Measurements from ENCODE around the gene ADAP1.
"Not testable (repeated sequence)": the region's sequence is repeated elsewhere in the genome, so short reads cannot be mapped to it uniquely, and the experiment has no call there.

Gene ADAP1

GRCh38 chr7:925601-926000, 28.9 kb downstream of the ADAP1 start:
- no peaks in the 10 kb centered on the region for H3K4me1 ChIP-seq (ENCODE audit: control insufficient read depth, insufficient read depth, low read length)
- H3K4me3 ChIP-seq (ENCODE audit: low read depth, low read length), result no peak overlapping the region
- no peaks in the 10 kb centered on the region for H3K36me3 ChIP-seq (ENCODE audit: control insufficient read depth, insufficient read depth, low read length)
- no peaks in the 10 kb centered on the region for H3K9me3 ChIP-seq (ENCODE audit: control insufficient read depth, insufficient read depth, low read length)
- no peak overlapping the region for H3K9ac ChIP-seq (ENCODE audit: low read depth, low read length)
- no peaks in the 10 kb centered on the region for H3K27me3 ChIP-seq (ENCODE audit: control insufficient read depth, insufficient read depth, low read length)

DNA sequence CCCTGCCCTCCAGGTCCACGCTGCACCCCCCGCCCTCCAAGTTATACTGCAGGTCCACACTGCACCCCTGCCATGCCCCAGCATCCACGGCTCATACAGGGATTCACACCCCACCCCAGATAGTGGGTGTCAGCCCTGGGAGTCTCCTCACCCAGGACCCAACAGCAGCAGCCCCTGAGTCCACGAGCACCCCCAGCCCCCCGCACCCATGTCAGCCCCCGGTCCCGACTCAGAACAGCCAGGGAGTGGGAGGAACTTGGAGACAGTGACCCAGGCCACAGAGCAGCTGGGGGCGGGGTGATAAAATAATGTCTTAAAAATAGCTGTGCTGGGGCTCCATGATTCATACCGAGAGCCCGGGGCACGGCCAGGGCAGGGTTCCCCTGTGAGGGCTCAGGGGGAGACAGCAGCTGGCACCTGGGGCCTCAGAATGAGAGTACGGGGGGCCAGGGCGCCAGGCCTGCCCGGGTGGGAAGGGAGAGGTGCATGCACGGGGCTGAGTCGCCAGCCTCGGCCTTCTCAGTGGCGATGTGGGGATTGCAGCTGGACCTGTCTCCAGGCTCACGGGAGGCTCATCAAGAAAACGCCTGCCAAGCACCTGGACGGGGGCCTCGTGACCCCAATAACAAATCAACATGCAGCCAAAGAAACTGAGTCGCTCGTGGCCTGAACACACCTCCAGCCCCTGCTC, 29.8 kb downstream of the ADAP1 start:
- Histone ChIP-seq H3K4me1 (ENCODE audit: control insufficient read depth, insufficient read depth, low read length) (no peaks in the 10 kb centered on the region), H3K9ac (ENCODE audit: low read depth, low read length) (no peak overlapping the region), H3K4me3 (ENCODE audit: low read depth, low read length) (no peak overlapping the region), H3K36me3 (ENCODE audit: control insufficient read depth, insufficient read depth, low read length) (no peaks in the 10 kb centered on the region), H3K9me3 (ENCODE audit: control insufficient read depth, insufficient read depth, low read length) (no peaks in the 10 kb centered on the region), H3K27me3 (ENCODE audit: control insufficient read depth, insufficient read depth, low read length) (no peaks in the 10 kb centered on the region)

DNA sequence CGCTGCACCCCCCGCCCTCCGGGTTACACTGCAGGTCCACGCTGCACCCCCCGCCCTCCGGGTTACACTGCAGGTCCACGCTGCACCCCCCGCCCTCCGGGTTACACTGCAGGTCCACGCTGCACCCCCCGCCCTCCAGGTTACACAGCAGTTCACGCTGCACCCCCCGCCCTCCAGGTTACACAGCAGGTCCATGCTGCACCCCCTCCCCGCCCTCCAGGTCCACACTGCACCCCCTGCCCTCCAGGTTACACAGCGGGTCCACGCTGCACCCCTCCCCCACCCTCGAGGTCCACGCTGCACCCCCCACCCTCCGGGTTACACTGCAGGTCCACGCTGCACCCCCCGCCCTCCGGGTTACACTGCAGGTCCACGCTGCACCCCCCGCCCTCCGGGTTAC, 30.4 kb downstream of the ADAP1 start:
- not testable (repeated sequence) for H3K27me3 ChIP-seq (ENCODE audit: control insufficient read depth, insufficient read depth, low read length); H3K9ac ChIP-seq (ENCODE audit: low read depth, low read length); H3K9me3 ChIP-seq (ENCODE audit: control insufficient read depth, insufficient read depth, low read length)

DNA sequence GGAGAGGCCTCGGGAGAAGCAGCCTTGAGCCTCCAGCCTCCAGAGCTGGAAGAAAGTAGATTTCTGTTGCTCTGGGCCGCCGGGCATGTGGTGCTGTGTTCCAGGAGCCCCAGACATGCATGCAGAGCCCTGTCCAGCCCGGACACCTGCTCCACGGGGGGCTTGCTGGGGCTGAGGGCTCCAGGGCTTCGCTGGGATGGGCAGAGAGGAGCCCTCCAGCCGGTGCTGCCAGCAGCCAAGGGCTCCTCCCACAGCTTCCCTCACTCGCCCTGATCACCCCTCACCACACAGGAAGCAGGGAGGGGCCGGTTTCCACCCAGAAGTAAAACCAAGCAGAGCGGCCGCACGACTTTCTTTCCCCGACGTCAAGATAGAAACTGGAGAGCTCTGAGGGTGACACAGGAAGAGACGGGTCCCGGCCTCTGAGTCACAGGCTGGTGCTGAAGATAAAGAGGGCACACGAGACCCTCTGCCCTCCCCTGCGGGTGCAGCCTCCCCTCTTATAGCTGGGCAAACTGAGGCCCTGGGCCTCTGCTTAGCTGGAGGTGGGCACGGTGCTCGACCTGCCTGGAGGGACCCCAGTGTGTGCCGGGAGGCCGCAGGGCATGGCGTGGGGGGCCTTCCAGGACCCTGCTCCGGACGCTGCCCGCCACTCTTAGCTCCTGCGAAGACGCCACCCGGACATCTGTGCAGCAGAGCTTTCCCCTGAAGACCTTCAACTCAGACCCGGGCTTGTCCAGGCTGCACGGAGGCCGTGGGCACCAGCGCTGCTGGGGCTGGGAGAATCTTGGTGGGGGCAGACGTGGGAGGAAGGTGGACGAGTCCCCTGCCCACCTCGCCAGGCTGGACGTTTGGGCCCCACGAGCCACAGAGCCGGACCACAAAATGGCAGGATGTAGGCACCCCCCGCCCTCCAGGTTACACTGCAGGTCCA, 31.1 kb downstream of the ADAP1 start:
- no peaks in the 10 kb centered on the region for H3K27me3 ChIP-seq (ENCODE audit: control insufficient read depth, insufficient read depth, low read length)
- no peaks in the 10 kb centered on the region for H3K9me3 ChIP-seq (ENCODE audit: control insufficient read depth, insufficient read depth, low read length)
- H3K9ac ChIP-seq (ENCODE audit: low read depth, low read length), result no peak overlapping the region
- no peak overlapping the region for H3K4me3 ChIP-seq (ENCODE audit: low read depth, low read length)
- no peaks in the 10 kb centered on the region for H3K36me3 ChIP-seq (ENCODE audit: control insufficient read depth, insufficient read depth, low read length)
- no peaks in the 10 kb centered on the region for H3K4me1 ChIP-seq (ENCODE audit: control insufficient read depth, insufficient read depth, low read length)

More for the DNA sequence above, 30.4 kb downstream of the ADAP1 start:
- H3K4me1 ChIP-seq (ENCODE audit: control insufficient read depth, insufficient read depth, low read length); H3K36me3 ChIP-seq (ENCODE audit: control insufficient read depth, insufficient read depth, low read length); H3K4me3 ChIP-seq (ENCODE audit: low read depth, low read length): not testable (repeated sequence)

- H3K4me3 ChIP-seq (ENCODE audit: low read depth, low read length), result no peak overlapping the region
- H3K36me3 ChIP-seq (ENCODE audit: control insufficient read depth, insufficient read depth, low read length), result no peaks in the 10 kb centered on the region
- H3K9ac ChIP-seq (ENCODE audit: low read depth, low read length), result no peak overlapping the region
- H3K27me3 ChIP-seq (ENCODE audit: control insufficient read depth, insufficient read depth, low read length), result no peaks in the 10 kb centered on the region
- H3K9me3 ChIP-seq (ENCODE audit: control insufficient read depth, insufficient read depth, low read length), result no peaks in the 10 kb centered on the region
- no peaks in the 10 kb centered on the region for H3K4me1 ChIP-seq (ENCODE audit: control insufficient read depth, insufficient read depth, low read length)
These were observed 32.0 kb downstream of the ADAP1 start for GRCh38 chr7:922334-923107.

- H3K9ac ChIP-seq (ENCODE audit: low read depth, low read length), result no peak overlapping the region
- no peaks in the 10 kb centered on the region for H3K27me3 ChIP-seq (ENCODE audit: control insufficient read depth, insufficient read depth, low read length)
- H3K4me3 ChIP-seq (ENCODE audit: low read depth, low read length), result no peak overlapping the region
- no peaks in the 10 kb centered on the region for H3K36me3 ChIP-seq (ENCODE audit: control insufficient read depth, insufficient read depth, low read length)
- H3K4me1 ChIP-seq (ENCODE audit: control insufficient read depth, insufficient read depth, low read length), result no peaks in the 10 kb centered on the region
- H3K9me3 ChIP-seq (ENCODE audit: control insufficient read depth, insufficient read depth, low read length), result no peaks in the 10 kb centered on the region
These were observed 32.7 kb downstream of the ADAP1 start for GRCh38 chr7:921581-922333.

- no peak overlapping the region for H3K4me3 ChIP-seq (ENCODE audit: low read depth, low read length)
- H3K27me3 ChIP-seq (ENCODE audit: control insufficient read depth, insufficient read depth, low read length), result no peaks in the 10 kb centered on the region
- no peaks in the 10 kb centered on the region for H3K9me3 ChIP-seq (ENCODE audit: control insufficient read depth, insufficient read depth, low read length)
- H3K9ac ChIP-seq (ENCODE audit: low read depth, low read length), result no peak overlapping the region
- H3K36me3 ChIP-seq (ENCODE audit: control insufficient read depth, insufficient read depth, low read length), result no peaks in the 10 kb centered on the region
- H3K4me1 ChIP-seq (ENCODE audit: control insufficient read depth, insufficient read depth, low read length), result no peaks in the 10 kb centered on the region
These were observed 33.4 kb downstream of the ADAP1 start for GRCh38 chr7:921071-921461.

- H3K9ac ChIP-seq (ENCODE audit: low read depth, low read length), result no peak overlapping the region
- no peak overlapping the region for H3K4me3 ChIP-seq (ENCODE audit: low read depth, low read length)
- no peaks in the 10 kb centered on the region for H3K27me3 ChIP-seq (ENCODE audit: control insufficient read depth, insufficient read depth, low read length)
- H3K36me3 ChIP-seq (ENCODE audit: control insufficient read depth, insufficient read depth, low read length), result no peaks in the 10 kb centered on the region
- no peaks in the 10 kb centered on the region for H3K4me1 ChIP-seq (ENCODE audit: control insufficient read depth, insufficient read depth, low read length)
- H3K9me3 ChIP-seq (ENCODE audit: control insufficient read depth, insufficient read depth, low read length), result no peaks in the 10 kb centered on the region
These were observed 34.0 kb downstream of the ADAP1 start for GRCh38 chr7:920351-921070.

- Histone ChIP-seq H3K36me3 (ENCODE audit: control insufficient read depth, insufficient read depth, low read length) (no peaks in the 10 kb centered on the region), H3K4me3 (ENCODE audit: low read depth, low read length) (no peak overlapping the region), H3K9me3 (ENCODE audit: control insufficient read depth, insufficient read depth, low read length) (no peaks in the 10 kb centered on the region), H3K27me3 (ENCODE audit: control insufficient read depth, insufficient read depth, low read length) (no peaks in the 10 kb centered on the region), H3K9ac (ENCODE audit: low read depth, low read length) (no peak overlapping the region), H3K4me1 (ENCODE audit: control insufficient read depth, insufficient read depth, low read length) (no peaks in the 10 kb centered on the region)
These were observed 34.5 kb downstream of the ADAP1 start for GRCh38 chr7:919924-920341.

- no peaks in the 10 kb centered on the region for H3K27me3 ChIP-seq (ENCODE audit: control insufficient read depth, insufficient read depth, low read length)
- no peak overlapping the region for H3K4me3 ChIP-seq (ENCODE audit: low read depth, low read length)
- no peaks in the 10 kb centered on the region for H3K36me3 ChIP-seq (ENCODE audit: control insufficient read depth, insufficient read depth, low read length)
- no peak overlapping the region for H3K9ac ChIP-seq (ENCODE audit: low read depth, low read length)
- no peaks in the 10 kb centered on the region for H3K4me1 ChIP-seq (ENCODE audit: control insufficient read depth, insufficient read depth, low read length)
- H3K9me3 ChIP-seq (ENCODE audit: control insufficient read depth, insufficient read depth, low read length), result no peaks in the 10 kb centered on the region
These were observed 35.4 kb downstream of the ADAP1 start for GRCh38 chr7:919114-919442.
